Skeletal muscle cell (primary cell): ENCODE results near the gene SHTN1.

Source experiments
- DNase-seq: peaks from one replicate; pipeline ENCODE4 v3.0.0-alpha.2; 2010; ENCODE audit warnings: low read depth
- H3K4me3 ChIP-seq: 2 replicates; pipeline ENCODE4 v1.5.1; 2011; ENCODE audit warnings: low read depth, mild to moderate bottlenecking, control low read depth, low read length, moderate library complexity

The SHTN1 gene

GRCh38 chr10:116926426-116926825 lies 78.6 kb downstream of the SHTN1 start:
- no peak for DNase-seq
- H3K4me3 ChIP-seq, result no peak overlapping the region

- H3K4me3 ChIP-seq, result no peak overlapping the region
- no peak for DNase-seq
Observed at GRCh38 chr10:116925056-116925455, 79.9 kb downstream of the SHTN1 start.

- DNase-seq, result no peak
- H3K4me3 ChIP-seq, result no peak overlapping the region
Observed at GRCh38 chr10:116919706-116920105, 85.3 kb downstream of the SHTN1 start.

- no peak for DNase-seq
- no peak overlapping the region for H3K4me3 ChIP-seq
Observed at GRCh38 chr10:116919164-116919563, 85.8 kb downstream of the SHTN1 start.

- no peak for DNase-seq
- no peak overlapping the region for H3K4me3 ChIP-seq
Observed at GRCh38 chr10:116918583-116918982, 86.4 kb downstream of the SHTN1 start.

DNA sequence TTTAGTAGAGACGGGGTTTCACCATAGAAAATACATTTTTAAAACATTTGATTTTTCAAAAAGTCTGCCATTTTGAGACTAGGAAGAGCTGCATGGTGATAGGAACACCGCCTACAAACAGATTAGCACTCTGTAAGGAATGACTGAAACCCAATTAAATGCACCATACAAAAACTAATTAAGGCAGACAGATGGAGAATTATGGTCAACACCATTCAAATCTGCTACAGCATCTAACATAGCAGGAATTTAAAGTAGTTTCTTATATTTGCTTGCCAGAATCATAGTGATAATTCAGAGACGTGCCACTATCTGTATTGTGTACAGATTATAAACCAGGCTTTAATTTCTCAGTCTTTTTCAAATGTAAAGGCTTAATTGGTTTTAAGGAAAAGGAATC lies 87.5 kb downstream of the SHTN1 start:
- no peak overlapping the region for H3K4me3 ChIP-seq
- DNase-seq, result no peak

DNA sequence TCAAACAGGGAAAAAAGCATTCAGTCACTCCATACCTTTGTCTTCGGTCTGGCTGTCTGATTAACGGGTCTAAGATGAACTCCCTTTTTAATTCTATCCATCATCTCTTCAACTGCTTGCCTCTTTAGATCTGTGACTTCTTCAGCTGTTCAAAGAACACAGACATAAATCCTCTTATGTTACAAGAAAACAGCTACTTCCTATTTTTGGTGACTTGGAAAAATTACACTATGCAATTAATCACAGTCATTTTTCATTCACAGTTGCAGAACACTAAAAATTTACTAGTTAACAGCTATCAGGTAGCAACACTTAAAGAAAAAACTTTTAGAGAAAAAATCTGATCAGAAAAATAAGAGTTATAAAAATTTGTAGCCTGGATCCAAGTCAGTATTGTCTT lies 89.6 kb downstream of the SHTN1 start:
- DNase-seq, result no peak
- H3K4me3 ChIP-seq, result no peak overlapping the region

- DNase-seq, result no peak
- no peak overlapping the region for H3K4me3 ChIP-seq
Observed at GRCh38 chr10:116913695-116914094, 91.3 kb downstream of the SHTN1 start.

GRCh38 chr10:116912162-116912561 lies 92.8 kb downstream of the SHTN1 start:
- DNase-seq, result no peak
- no peak overlapping the region for H3K4me3 ChIP-seq

- DNase-seq, result no peak
- H3K4me3 ChIP-seq, result no peak overlapping the region
Observed at GRCh38 chr10:116910910-116911309, 94.1 kb downstream of the SHTN1 start.

GRCh38 chr10:116909307-116909706 lies 95.7 kb downstream of the SHTN1 start:
- no peak overlapping the region for H3K4me3 ChIP-seq
- no peak for DNase-seq

DNA sequence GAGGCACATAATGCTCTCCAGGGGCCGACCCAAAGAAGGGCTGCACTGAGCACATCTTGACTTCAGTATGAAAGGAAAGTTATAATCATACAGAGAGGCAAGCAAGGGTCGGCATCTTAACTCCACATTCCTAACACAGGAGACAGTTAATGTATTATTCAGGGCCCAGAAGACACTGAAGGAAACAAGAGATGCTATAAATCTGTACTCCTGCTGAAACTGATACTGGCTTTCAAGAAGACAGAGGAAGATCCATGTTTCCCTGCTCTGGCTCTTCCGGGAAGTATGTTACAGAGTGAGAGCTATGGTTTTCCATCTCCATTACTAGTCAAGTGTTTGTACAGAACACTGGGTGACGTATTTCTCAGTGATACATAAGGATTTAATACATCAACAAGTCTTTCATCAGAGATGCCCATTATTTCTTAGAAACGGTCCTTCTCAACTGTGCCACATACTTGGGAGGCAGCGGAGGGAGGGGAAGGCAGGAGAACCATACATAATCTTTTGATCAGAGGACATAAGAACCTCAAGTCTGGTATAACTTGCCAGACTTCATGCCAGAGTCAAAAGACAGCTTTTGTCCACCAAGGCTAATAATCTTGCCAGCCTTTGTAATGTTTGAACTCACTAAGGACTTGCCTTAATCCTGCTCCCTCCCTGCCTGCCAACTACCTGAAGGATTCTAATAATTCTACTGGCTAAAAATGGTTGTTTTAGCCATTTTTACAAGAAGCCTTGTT lies 97.6 kb downstream of the SHTN1 start:
- H3K4me3 ChIP-seq, result no peak overlapping the region
- no peak for DNase-seq

DNA sequence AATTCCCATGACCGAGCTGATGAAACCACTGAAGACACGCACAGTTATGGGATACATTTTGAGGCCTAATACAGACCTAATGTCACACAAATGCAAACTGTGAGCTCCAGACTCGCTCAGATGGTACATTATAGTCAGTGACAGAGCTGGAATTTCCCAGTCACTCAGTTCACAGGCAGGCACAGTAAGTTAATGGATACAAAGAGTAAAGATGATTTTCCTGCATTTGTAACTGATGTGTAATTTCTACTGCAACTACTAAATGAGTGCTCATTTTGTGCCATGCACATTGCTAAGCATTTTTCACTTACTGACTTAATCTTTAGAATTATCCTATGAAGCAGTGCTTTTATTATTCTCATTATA lies 99.2 kb downstream of the SHTN1 start:
- H3K4me3 ChIP-seq, result no peak overlapping the region
- no peak for DNase-seq

- H3K4me3 ChIP-seq, result no peak overlapping the region
- no peak for DNase-seq
Observed at GRCh38 chr10:116899626-116900025, 105.4 kb downstream of the SHTN1 start.

GRCh38 chr10:116893686-116894037 lies 111.3 kb downstream of the SHTN1 start:
- no peak overlapping the region for H3K4me3 ChIP-seq
- no peak for DNase-seq

DNA sequence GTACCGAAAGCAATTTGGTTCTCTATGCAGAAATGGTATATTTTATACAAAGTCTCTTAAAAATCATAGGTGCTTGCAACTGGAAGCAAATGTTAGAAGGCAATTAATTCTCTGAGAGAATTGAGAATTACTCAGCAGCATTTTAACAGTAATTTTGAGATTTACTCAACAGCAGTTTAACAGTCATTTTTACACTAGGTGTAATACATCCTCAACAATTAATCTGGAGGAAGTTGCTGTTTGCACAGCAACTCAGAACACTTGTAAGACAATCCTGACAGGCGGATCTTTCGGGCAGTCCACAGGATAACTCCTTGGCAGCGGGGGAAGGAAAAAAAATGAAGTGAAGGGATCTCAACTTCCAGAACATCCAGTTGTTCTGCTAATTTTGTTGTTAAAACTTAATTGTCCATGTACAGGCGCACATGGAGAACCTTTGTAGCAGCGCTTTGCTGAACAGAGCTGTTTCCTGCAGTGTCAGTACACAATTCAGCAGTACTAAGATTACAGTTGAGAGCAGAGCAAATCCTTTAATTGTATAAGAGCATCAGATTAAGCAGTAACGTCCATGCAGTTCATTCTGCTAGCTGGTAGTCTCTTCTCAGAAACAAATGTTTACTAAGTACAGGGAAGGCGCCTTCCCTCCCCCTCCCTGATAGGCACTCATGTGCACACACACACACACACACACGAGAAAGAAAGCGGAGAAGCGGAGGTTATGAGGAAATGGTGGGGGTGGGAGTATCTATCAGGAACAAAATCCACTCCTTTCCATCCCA lies 111.9 kb downstream of the SHTN1 start:
- no peak overlapping the region for H3K4me3 ChIP-seq
- no peak for DNase-seq

DNA sequence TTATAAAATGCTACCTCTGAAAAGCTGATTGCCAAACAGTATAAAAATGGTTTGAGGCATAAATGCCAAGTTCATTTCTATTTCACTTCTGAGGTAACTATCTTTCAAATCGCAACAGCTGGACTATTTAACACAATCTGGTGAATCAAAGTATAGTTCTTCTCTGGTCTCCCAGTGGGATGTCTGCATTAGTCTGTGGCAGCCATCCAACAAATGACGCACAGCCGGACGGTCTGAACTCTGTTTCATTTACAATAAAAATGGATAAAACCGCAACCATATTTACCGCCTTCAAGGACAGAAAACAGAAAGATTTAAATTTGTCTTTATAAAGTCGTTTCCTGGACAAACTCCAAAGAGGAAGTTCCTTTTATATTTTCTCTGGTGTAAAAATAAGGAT lies 113.8 kb downstream of the SHTN1 start:
- H3K4me3 ChIP-seq, result no peak overlapping the region
- DNase-seq, result peak; percentile 81

- H3K4me3 ChIP-seq, result no peak overlapping the region
- no peak for DNase-seq
Observed at GRCh38 chr10:116889066-116889465, 115.9 kb downstream of the SHTN1 start.

GRCh38 chr10:116888380-116889055 lies 116.5 kb downstream of the SHTN1 start:
- peak; percentile 42 for DNase-seq
- H3K4me3 ChIP-seq, result no peak overlapping the region

DNA sequence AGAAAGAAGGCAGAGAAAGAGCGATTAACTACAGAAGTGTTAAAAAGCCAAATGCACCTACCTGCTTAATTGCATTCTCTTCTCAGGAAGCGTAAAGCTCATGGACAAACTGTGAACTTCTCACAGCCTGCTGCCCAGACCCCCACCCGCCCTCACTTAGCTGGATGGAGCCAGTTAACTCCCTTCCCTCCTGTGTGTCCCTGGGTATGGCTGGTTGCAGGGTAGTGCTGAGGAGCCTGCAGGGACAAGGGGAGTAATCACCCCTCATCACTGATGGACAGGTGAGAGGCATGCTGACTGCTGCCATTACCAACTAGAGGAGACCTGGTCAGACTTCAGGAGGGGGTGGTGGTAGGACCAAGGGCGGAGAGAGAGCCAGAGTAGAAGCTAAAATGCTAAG lies 118.2 kb downstream of the SHTN1 start:
- H3K4me3 ChIP-seq, result no peak overlapping the region
- no peak for DNase-seq

- no peak for DNase-seq
- H3K4me3 ChIP-seq, result no peak overlapping the region
Observed at GRCh38 chr10:116882639-116883038, 122.3 kb downstream of the SHTN1 start.
